ENCODE data around the gene GARS1.

DNA sequence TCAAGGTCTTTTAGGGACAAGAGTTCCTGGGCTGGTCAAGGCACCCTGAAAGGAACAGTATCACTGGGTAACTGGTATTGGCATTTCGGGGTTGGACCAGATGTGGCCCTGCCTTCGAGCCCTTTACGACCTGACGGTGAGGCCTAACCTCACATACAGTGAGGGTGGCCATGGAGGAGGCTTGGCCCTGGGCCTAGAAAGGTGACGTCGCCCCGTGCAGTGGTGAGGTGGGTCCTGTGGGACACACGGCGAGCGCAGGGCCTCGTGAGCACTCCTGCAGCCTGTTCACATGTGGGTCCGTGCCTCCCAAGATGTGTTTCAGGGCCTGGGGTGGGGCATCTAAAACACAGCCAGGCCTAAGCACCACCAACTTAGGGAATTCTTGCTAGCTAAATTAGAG lies 51.5 kb downstream of the GARS1 start:
- TF ChIP-seq RCOR1 (IDR thresholded peaks at IDR 0.05; ENCODE audit: borderline replicate concordance in 1 of 2, low read depth in 2 of 2, low read length in 2 of 2) (no peak), ILK (tag; IDR thresholded peaks at IDR 0.05; ENCODE audit: borderline replicate concordance, low read depth) (no peak), PHB2 (IDR thresholded peaks at IDR 0.05; ENCODE audit: low read depth) (no peak), HDAC6 (IDR thresholded peaks at IDR 0.05; ENCODE audit: low read depth, low read length) (no peak), KHSRP (IDR thresholded peaks at IDR 0.05) (no peak), CREM (IDR thresholded peaks at IDR 0.05; ENCODE audit: low read depth) (no peak), ZNF431 (CRISPR knock-in tag; IDR thresholded peaks at IDR 0.05) (no peak), HNRNPUL1 (IDR thresholded peaks at IDR 0.05; ENCODE audit: low read length) (no peak)
- TF ChIP-seq, protein P1, sequence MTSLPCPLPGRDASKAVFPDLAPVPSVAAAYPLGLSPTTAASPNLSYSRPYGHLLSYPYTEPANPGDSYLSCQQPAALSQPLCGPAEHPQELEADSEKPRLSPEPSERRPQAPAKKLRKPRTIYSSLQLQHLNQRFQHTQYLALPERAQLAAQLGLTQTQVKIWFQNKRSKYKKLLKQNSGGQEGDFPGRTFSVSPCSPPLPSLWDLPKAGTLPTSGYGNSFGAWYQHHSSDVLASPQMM (CRISPR knock-in tag; IDR thresholded peaks at IDR 0.05): no peak
- TF ChIP-seq, protein P2, sequence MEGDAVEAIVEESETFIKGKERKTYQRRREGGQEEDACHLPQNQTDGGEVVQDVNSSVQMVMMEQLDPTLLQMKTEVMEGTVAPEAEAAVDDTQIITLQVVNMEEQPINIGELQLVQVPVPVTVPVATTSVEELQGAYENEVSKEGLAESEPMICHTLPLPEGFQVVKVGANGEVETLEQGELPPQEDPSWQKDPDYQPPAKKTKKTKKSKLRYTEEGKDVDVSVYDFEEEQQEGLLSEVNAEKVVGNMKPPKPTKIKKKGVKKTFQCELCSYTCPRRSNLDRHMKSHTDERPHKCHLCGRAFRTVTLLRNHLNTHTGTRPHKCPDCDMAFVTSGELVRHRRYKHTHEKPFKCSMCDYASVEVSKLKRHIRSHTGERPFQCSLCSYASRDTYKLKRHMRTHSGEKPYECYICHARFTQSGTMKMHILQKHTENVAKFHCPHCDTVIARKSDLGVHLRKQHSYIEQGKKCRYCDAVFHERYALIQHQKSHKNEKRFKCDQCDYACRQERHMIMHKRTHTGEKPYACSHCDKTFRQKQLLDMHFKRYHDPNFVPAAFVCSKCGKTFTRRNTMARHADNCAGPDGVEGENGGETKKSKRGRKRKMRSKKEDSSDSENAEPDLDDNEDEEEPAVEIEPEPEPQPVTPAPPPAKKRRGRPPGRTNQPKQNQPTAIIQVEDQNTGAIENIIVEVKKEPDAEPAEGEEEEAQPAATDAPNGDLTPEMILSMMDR (IDR thresholded peaks at IDR 0.05 in 2 of 3, conservative IDR thresholded peaks at IDR 0.05 in 1 of 3; ENCODE audit: insufficient read depth in 2 of 3, low read depth in 1 of 3, low read length in 3 of 3): no peak
